SK-N-SH (cell line): ENCODE measurements around the gene LAX1.

Experiments used
- CTCF ChIP-seq: fragments of 200-600 bp; sonication (generic); IDR thresholded peaks from 2 replicates; pipeline ENCODE4 v1.6.1; 2017; ENCODE audit warnings: antibody characterized with exemption, mild to moderate bottlenecking, moderate library complexity
- JUND ChIP-seq: IDR thresholded peaks from 2 replicates; pipeline ENCODE4 v1.4.0; 2012
- MXI1 ChIP-seq: IDR thresholded peaks from 2 replicates; pipeline ENCODE4 v1.6.1; 2012; ENCODE audit warnings: mild to moderate bottlenecking, low read depth, low read length, improper control_type of control experiment
- NFIC ChIP-seq: IDR thresholded peaks from 2 replicates; pipeline ENCODE4 v1.4.0; 2012; ENCODE audit warnings: borderline replicate concordance
- RFX5 ChIP-seq: IDR thresholded peaks from 2 replicates; pipeline ENCODE4 v1.6.1; 2012; ENCODE audit warnings: mild to moderate bottlenecking, improper control_type of control experiment, low read length
- TAF1 ChIP-seq: IDR thresholded peaks from 2 replicates; pipeline ENCODE4 v1.6.1; 2012; ENCODE audit warnings: low read depth, mild to moderate bottlenecking, low read length, moderate library complexity, borderline replicate concordance
- USF1 ChIP-seq: IDR thresholded peaks from 2 replicates; pipeline ENCODE4 v1.4.0; 2012; ENCODE audit warnings: low read depth, borderline replicate concordance

GRCh38 chr1:203754455-203754864 is 10.5 kb upstream of the LAX1 start:
- TF ChIP-seq TAF1 (no peak), MXI1 (no peak), CTCF (no peak), NFIC (no peak), JUND (no peak), RFX5 (no peak), USF1 (no peak)
